ENCODE results near the gene COLQ.
"Not testable (repeated sequence)": the region's sequence is repeated elsewhere in the genome, so short reads cannot be mapped to it uniquely, and the experiment has no call there.

COLQ gene

GRCh38 chr3:15490158-15490557, 31.3 kb downstream of the COLQ start:
- DNase-seq (ENCODE audit: low spot score): no peak

GRCh38 chr3:15488002-15488401, 33.5 kb downstream of the COLQ start:
- no peak for DNase-seq (ENCODE audit: low spot score)

GRCh38 chr3:15486979-15487378, 34.5 kb downstream of the COLQ start:
- no peak for DNase-seq (ENCODE audit: low spot score)

GRCh38 chr3:15486020-15486419, 35.5 kb downstream of the COLQ start:
- DNase-seq (ENCODE audit: low spot score): no peak

GRCh38 chr3:15484551-15484950, 37.0 kb downstream of the COLQ start:
- not testable (repeated sequence) for DNase-seq (ENCODE audit: low spot score)

- no peak for DNase-seq (ENCODE audit: low spot score)
Measured at GRCh38 chr3:15479400-15480224, 41.9 kb downstream of the COLQ start.

GRCh38 chr3:15478640-15478979, 42.9 kb downstream of the COLQ start:
- DNase-seq (ENCODE audit: low spot score): no peak

GRCh38 chr3:15477951-15478639, 43.4 kb downstream of the COLQ start:
- no peak for DNase-seq (ENCODE audit: low spot score)

- peak; percentile 29 for DNase-seq (ENCODE audit: low spot score)
Measured at GRCh38 chr3:15476378-15476777, 45.1 kb downstream of the COLQ start.

- no peak for DNase-seq (ENCODE audit: low spot score)
Measured at GRCh38 chr3:15475161-15475560, 46.3 kb downstream of the COLQ start.

GRCh38 chr3:15471861-15472260, 49.6 kb downstream of the COLQ start:
- DNase-seq (ENCODE audit: low spot score): no peak

GRCh38 chr3:15470849-15471248, 50.7 kb downstream of the COLQ start:
- no peak for DNase-seq (ENCODE audit: low spot score)

- DNase-seq (ENCODE audit: low spot score): no peak
Measured at GRCh38 chr3:15470261-15470660, 51.2 kb downstream of the COLQ start.

- no peak for DNase-seq (ENCODE audit: low spot score)
Measured at GRCh38 chr3:15467227-15468181, 54.0 kb downstream of the COLQ start.

- no peak for DNase-seq (ENCODE audit: low spot score)
Measured at GRCh38 chr3:15465876-15466585, 55.5 kb downstream of the COLQ start.

GRCh38 chr3:15462451-15462850, 59.1 kb downstream of the COLQ start:
- DNase-seq (ENCODE audit: low spot score): no peak

GRCh38 chr3:15460891-15461531, 60.5 kb downstream of the COLQ start:
- DNase-seq (ENCODE audit: low spot score): no peak

GRCh38 chr3:15458212-15458780, 63.2 kb downstream of the COLQ start:
- DNase-seq (ENCODE audit: low spot score): no peak

GRCh38 chr3:15456915-15457314, 64.6 kb downstream of the COLQ start:
- not testable (repeated sequence) for DNase-seq (ENCODE audit: low spot score)

- no peak for DNase-seq (ENCODE audit: low spot score)
Measured at GRCh38 chr3:15456321-15456720, 65.2 kb downstream of the COLQ start.

- no peak for DNase-seq (ENCODE audit: low spot score)
Measured at GRCh38 chr3:15455756-15456155, 65.8 kb downstream of the COLQ start.

Measured in AG08395 (cell line).